GM12878 (cell line): ENCODE measurements around the gene PRG3.

ENCODE experiments used
- CTCF ChIP-seq, 3 experiments: IDR thresholded peaks in 2 of 3; conservative IDR thresholded peaks in 1 of 3; 2 replicates each; pipeline ENCODE4 v1.5.1; 2011; ENCODE audit warnings: low read depth in 3 of 3, low read length in 3 of 3, mild to moderate bottlenecking in 3 of 3, control low read depth in 2 of 3, moderate library complexity in 2 of 3, inconsistent platforms in 1 of 3, mixed read lengths in 1 of 3; ENCODE audit not compliant: control insufficient read depth in 2 of 3, insufficient read depth in 1 of 3; ENCODE audit errors: extremely low read depth in 1 of 3
- E2F4 ChIP-seq: IDR thresholded peaks from 2 replicates; pipeline ENCODE4 v1.6.1; 2012; ENCODE audit warnings: low read depth, low read length, improper control_type of control experiment
- ELK1 ChIP-seq: IDR thresholded peaks from 2 replicates; pipeline ENCODE4 v1.6.1; 2012; ENCODE audit warnings: low read depth, low read length, improper control_type of control experiment
- ESRRA ChIP-seq: IDR thresholded peaks from 2 replicates; pipeline ENCODE4 v1.6.1; 2012; ENCODE audit warnings: mild to moderate bottlenecking, low read length, improper control_type of control experiment
- EZH2 ChIP-seq: IDR thresholded peaks from 2 replicates; pipeline ENCODE4 v1.6.1; 2012; ENCODE audit warnings: low read depth, mild to moderate bottlenecking, control low read depth, inconsistent platforms, low read length, borderline replicate concordance; ENCODE audit not compliant: control insufficient read depth
- JUND ChIP-seq: IDR thresholded peaks from 2 replicates; pipeline ENCODE4 v1.6.1; 2012; ENCODE audit warnings: low read depth, mild to moderate bottlenecking, low read length, improper control_type of control experiment, moderate library complexity
- NR2F1 ChIP-seq: fragments of 450-650 bp; conservative IDR thresholded peaks from 2 replicates; pipeline ENCODE4 v1.6.1; 2017; ENCODE audit warnings: mild to moderate bottlenecking
- PAX8 ChIP-seq: fragments of 450-650 bp; IDR thresholded peaks from 2 replicates; pipeline ENCODE4 v1.6.1; 2017; ENCODE audit warnings: mild to moderate bottlenecking, moderate library complexity
- POLR2AphosphoS5 ChIP-seq: IDR thresholded peaks from 2 replicates; pipeline ENCODE4 v1.6.1; 2011; ENCODE audit warnings: mild to moderate bottlenecking, low read length, inconsistent platforms
- RAD21 ChIP-seq: IDR thresholded peaks from 2 replicates; pipeline ENCODE4 v1.6.1; 2011; ENCODE audit warnings: mild to moderate bottlenecking, low read depth, low read length, moderate library complexity; ENCODE audit not compliant: insufficient read depth
- ZBTB33 ChIP-seq: fragments of 450-650 bp; IDR thresholded peaks from 2 replicates; pipeline ENCODE4 v1.6.1; 2017; ENCODE audit warnings: mild to moderate bottlenecking
- ZBTB4 ChIP-seq: fragments of 450-650 bp; formaldehyde crosslinking; IDR thresholded peaks from 2 replicates; pipeline ENCODE4 v1.4.0; 2022; ENCODE audit warnings: mild to moderate bottlenecking, moderate library complexity

GRCh38 chr11:57410287-57410686 lies 29.3 kb upstream of the PRG3 start:
- TF ChIP-seq POLR2AphosphoS5 (no peak), ESRRA (no peak), NR2F1 (no peak), ELK1 (no peak), E2F4 (no peak), ZBTB33 (no peak), JUND (no peak), PAX8 (no peak), CTCF (IDR thresholded peaks at IDR 0.05 in 2 of 3, conservative IDR thresholded peaks at IDR 0.05 in 1 of 3; ENCODE audit: control insufficient read depth in 2 of 3, extremely low read depth in 1 of 3, insufficient read depth in 1 of 3, low read depth in 3 of 3, low read length in 3 of 3) (no peak), RAD21 (no peak), EZH2 (no peak), ZBTB4 (CRISPR knock-in tag) (no peak)
